Loucy (cell line): ENCODE results near the gene ZBTB11.

Experiments
- CTCF ChIP-seq: fragments of 200-600 bp; sonication (generic); conservative IDR thresholded peaks from 2 replicates; pipeline ENCODE4 v1.5.1; 2014; ENCODE audit warnings: mild to moderate bottlenecking, antibody characterized with exemption, low read length
- EZH2phosphoT487 ChIP-seq: fragments of 200-600 bp; IDR thresholded peaks from 2 replicates; pipeline ENCODE4 v1.6.1; 2018; ENCODE audit warnings: antibody characterized with exemption, mild to moderate bottlenecking, moderate library complexity, borderline replicate concordance

GRCh38 chr3:101624857-101625256 is 52.1 kb downstream of the ZBTB11 start:
- TF ChIP-seq CTCF (no peak), EZH2phosphoT487 (no peak)
